Kidney epithelial cell (primary cell): Measurements from ENCODE around the gene CBLB. TPM values are rescaled to one million over a fixed set of nuclear protein-coding genes. Genes with fewer than 3 reads are reported as not detected.

Experiments
- DNase-seq: peaks from one replicate; pipeline ENCODE4 v3.0.0-alpha.2; 2010; ENCODE audit warnings: low read depth
- H3K27me3 ChIP-seq: 2 replicates; pipeline ENCODE4 v1.6.0; 2011; ENCODE audit warnings: low read length; ENCODE audit not compliant: control insufficient read depth, insufficient read depth
- H3K36me3 ChIP-seq: 2 replicates; pipeline ENCODE4 v1.5.1; 2011; ENCODE audit warnings: low read length; ENCODE audit not compliant: control insufficient read depth, insufficient read depth
- H3K4me3 ChIP-seq: 2 replicates; pipeline ENCODE4 v1.5.1; 2011; ENCODE audit warnings: low read depth, mild to moderate bottlenecking, control low read depth, low read length
- total RNA-seq: library from RNA; depleted of rRNA; stranded (reverse); fragments of >200 nt; gene quantifications from 2 replicates; pipeline ENCODE4 v1.2.3, GENCODE V29; 2015
- TF ChIP-seq, protein P1 (sequence below): IDR thresholded peaks from 2 replicates; pipeline ENCODE4 v1.5.1; 2011; ENCODE audit warnings: mild to moderate bottlenecking, moderate library complexity, low read length, control low read depth, inconsistent platforms; ENCODE audit not compliant: insufficient read depth, poor library complexity, severe bottlenecking

The CBLB gene
- total RNA-seq, result 15.1 and 27.2 TPM in 2 replicates

DNA sequence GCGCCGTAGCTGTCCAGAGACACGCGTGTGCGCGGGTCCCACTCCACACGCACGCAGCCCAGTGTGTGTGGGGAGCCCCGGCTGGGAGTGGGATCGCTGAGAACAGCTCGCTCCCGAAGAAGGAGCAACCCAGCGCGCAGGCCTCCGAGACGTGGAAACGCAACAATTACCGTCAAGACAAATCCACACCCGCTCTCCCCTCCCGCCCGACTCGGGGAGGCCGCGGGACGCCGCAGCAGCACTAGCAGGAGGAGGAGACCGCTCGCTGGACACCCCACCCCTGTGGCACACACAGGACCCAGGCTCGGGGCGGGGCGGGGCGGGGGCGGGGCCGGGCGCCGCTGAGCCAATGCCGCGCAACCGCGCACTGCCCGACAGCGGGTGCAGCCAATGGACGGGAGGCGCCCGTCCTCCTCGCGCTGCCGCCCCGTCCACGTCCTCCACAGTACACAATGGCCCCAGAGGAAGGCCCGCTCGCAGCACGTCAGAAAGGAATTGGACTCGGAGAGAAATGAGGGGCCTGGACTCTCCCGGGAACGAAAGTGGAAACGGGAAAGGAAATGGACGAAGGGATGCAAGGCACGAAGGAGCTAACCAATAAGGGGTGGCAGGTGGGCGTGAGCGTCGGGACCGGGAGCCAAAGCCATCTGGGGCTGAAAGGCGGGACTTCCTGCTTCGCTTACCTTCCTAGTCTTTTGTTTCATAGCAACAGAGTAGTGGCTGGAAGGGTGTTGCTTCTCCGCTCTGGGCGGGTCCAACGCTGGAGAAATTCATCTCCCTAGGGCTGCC lies at the start of gene CBLB:
TSS of gene CBLB (minus strand) at position 271 of the 789 bp plus-strand sequence. CDS start 1,435 bp downstream, outside the sequence.
- peak; percentile 94 for DNase-seq
- Histone ChIP-seq H3K36me3 (no peaks in the 10 kb centered on the region), H3K27me3 (no peaks in the 10 kb centered on the region), H3K4me3 (peak within 1 kb of the TSS; percentile 99)
- TF ChIP-seq, protein P1, sequence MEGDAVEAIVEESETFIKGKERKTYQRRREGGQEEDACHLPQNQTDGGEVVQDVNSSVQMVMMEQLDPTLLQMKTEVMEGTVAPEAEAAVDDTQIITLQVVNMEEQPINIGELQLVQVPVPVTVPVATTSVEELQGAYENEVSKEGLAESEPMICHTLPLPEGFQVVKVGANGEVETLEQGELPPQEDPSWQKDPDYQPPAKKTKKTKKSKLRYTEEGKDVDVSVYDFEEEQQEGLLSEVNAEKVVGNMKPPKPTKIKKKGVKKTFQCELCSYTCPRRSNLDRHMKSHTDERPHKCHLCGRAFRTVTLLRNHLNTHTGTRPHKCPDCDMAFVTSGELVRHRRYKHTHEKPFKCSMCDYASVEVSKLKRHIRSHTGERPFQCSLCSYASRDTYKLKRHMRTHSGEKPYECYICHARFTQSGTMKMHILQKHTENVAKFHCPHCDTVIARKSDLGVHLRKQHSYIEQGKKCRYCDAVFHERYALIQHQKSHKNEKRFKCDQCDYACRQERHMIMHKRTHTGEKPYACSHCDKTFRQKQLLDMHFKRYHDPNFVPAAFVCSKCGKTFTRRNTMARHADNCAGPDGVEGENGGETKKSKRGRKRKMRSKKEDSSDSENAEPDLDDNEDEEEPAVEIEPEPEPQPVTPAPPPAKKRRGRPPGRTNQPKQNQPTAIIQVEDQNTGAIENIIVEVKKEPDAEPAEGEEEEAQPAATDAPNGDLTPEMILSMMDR, result no peak

DNA sequence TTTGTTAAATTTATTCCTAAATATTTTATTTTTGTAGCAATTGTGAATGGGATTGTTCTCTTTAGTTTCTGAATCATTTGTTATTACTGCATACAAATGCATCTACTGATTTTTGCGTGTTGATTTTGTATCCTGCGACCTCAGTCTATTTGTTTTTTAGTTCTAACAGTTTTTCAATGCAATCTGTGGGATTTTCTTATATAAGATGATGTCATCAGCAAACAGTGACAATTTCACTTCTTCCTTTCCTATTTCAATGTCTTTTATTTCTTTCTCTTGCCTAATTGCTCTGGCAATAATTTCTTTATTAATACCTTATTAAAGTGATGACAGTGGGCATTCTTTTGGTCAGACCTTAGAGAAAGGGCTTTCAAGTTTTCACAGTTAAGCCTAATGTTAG lies 48.0 kb upstream of the CBLB start:
- H3K27me3 ChIP-seq, result no peaks in the 10 kb centered on the region
- no peak overlapping the region for H3K4me3 ChIP-seq
- DNase-seq, result no peak
- TF ChIP-seq, protein P1, result no peak
- no peaks in the 10 kb centered on the region for H3K36me3 ChIP-seq

DNA sequence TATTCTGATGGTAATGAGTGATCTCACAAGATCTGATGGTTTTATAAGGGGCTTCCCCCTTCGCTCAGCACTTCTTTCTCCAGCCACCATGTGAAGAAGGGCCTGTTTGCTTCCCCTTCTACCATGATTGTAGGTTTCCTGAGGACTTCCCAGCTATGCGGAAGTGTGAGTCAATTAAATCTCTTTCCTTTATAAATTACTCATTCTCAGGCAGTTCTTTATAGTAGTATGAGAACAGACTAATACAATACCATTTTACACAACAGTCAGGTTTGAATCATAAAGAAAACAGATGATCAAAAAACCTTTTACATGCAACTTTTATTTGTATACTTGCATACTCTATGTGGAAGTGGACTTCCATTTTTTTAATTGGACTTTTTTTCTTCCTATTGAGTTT lies 46.7 kb upstream of the CBLB start:
- Histone ChIP-seq H3K36me3 (no peaks in the 10 kb centered on the region), H3K27me3 (no peaks in the 10 kb centered on the region), H3K4me3 (no peak overlapping the region)
- TF ChIP-seq, protein P1, result no peak
- DNase-seq, result no peak

DNA sequence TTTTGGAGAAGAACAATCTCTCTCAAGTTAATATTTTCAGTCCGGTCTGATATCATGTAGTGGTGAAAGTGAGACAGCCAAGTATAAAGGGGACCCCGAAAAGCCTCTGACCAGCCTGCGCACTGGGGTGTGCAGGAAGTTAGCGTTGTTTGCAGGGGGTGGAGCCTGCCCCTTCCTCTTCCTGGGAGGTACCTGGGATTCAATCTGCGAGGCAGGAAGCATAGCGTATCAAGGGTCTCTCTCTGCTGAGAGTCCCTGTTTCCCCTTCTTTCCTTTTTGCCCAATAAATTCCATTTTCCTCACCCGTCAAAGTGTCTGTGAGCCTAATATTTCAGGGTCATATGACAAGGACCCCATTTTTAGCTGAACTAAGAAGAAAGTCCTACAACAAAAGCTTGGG lies 44.8 kb upstream of the CBLB start:
- no peak overlapping the region for H3K4me3 ChIP-seq
- TF ChIP-seq, protein P1, result no peak
- H3K27me3 ChIP-seq, result no peaks in the 10 kb centered on the region
- DNase-seq, result no peak
- H3K36me3 ChIP-seq, result no peaks in the 10 kb centered on the region

DNA sequence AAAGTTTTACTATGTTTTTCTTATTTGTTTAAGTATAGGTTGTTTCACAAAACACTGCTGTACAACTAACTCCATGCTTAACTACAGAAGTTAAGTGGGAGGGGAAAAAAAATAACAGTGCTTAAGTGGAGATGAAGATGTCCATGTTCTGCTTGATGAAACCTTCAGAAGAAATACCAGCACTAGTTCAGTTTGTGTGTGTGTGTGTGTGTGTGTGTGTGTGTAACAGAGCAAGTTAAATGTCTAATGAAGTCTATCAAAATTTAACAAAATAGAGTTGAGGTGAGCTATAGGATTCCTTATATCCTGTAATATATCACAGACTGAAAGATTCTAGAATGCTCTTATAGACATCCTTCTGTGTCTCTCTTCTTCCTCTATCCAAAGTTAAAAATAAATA lies 44.1 kb upstream of the CBLB start:
- Histone ChIP-seq H3K4me3 (no peak overlapping the region), H3K36me3 (no peaks in the 10 kb centered on the region), H3K27me3 (no peaks in the 10 kb centered on the region)
- TF ChIP-seq, protein P1, result no peak
- no peak for DNase-seq

DNA sequence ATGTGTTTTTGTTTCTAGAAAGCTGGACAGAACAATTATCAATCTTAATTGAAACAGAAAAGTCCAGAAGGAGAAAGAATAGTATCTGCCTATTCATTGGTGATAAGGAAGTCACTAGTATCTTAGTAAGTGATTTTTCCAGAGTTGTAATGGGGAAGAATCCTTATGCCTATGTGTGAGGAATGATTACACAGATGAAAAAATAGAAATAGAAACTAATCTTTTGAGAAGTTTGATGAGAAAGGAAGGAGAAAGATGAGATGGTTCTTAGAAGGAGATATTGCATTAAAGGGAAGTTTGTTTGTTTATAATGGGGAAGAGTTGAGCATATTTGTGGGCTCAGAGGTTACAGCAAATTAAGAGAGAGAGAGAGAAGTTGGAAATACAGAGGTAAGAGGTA lies 42.7 kb upstream of the CBLB start:
- Histone ChIP-seq H3K4me3 (no peak overlapping the region), H3K27me3 (no peaks in the 10 kb centered on the region), H3K36me3 (no peaks in the 10 kb centered on the region)
- TF ChIP-seq, protein P1, result no peak
- DNase-seq, result no peak
